KOPT-K1 (cell line): ENCODE measurements around the gene HVCN1.
A peak's percentile ranks its signal among the peaks of the same experiment; 100 is the strongest.
"Not testable (repeated sequence)": the region's sequence is repeated elsewhere in the genome, so short reads cannot be mapped to it uniquely, and the experiment has no call there.

Experiments used
- H3K27ac ChIP-seq: fragments of 200-600 bp; sonication (generic); 2 replicates; pipeline ENCODE4 v1.5.1; 2016; ENCODE audit warnings: antibody characterized with exemption, mild to moderate bottlenecking, low read depth, low read length; ENCODE audit not compliant: poor library complexity, severe bottlenecking
- H3K36me3 ChIP-seq: fragments of 200-600 bp; sonication (generic); 2 replicates; pipeline ENCODE4 v1.5.1; 2017; ENCODE audit warnings: antibody characterized with exemption, mild to moderate bottlenecking, low read length, moderate library complexity; ENCODE audit not compliant: insufficient read depth
- H3K9me3 ChIP-seq: fragments of 200-600 bp; sonication (generic); 2 replicates; pipeline ENCODE4 v1.5.1; 2017; ENCODE audit warnings: antibody characterized with exemption, low read length, mild to moderate bottlenecking; ENCODE audit not compliant: insufficient read depth, poor library complexity, severe bottlenecking

HVCN1 gene

DNA sequence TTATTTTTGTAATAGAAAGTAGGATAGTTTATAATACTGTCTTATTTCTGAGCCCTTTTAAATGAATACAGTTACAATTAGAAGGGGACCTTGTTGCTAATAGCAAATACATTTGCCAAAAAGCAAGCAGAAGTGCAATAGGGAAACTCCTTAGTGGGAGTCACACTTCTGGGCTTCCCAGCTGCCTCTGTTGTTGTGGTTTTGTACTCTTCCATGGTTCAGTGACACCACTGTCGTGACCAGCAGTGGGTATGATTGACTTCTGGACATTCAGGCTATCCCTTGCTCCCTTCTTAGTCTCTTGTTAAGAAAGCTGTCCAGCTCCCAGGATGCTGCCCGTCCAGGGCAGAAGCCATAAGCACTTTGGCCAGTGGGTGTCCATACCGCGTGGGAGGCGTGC lies 52.4 kb downstream of the HVCN1 start:
- Histone ChIP-seq H3K27ac (no peak overlapping the region), H3K36me3 (no peaks in the 10 kb centered on the region), H3K9me3 (no peaks in the 10 kb centered on the region)

GRCh38 chr12:110635055-110635454 lies 53.9 kb downstream of the HVCN1 start:
- Histone ChIP-seq H3K9me3 (no peaks in the 10 kb centered on the region), H3K36me3 (no peaks in the 10 kb centered on the region), H3K27ac (no peak overlapping the region)

DNA sequence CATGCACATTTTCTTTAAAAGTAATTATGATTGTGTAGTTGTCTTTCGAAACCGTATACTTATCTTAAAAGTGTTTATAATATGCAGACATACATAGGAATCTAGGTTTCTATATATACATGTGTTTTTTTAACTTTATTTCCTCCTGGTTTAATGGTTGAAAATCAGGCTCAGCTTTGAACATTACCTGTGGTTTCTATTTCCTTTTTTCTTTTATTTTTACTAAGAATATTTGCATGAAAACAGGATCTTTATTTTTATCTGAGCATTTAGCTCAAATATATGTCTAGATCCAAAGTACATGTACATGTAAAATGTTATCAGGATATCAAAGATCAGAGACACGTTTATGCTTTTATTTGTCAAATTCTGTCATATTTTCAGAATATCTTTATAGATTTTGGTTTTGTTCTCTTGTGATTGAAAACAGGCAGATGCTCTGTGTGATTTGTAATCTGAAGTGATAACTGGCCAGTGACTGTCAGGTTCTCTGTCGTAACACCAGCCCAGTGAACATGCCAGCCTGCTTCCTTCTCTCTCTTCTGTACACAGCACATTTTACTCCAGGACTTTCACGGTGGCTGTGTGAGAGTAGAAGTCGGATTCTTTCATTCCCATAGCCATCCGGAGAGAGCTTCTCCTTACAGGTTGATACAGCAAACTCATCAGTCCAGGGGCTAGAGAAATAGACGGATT lies 61.3 kb downstream of the HVCN1 start:
- Histone ChIP-seq H3K36me3 (no peaks in the 10 kb centered on the region), H3K9me3 (no peaks in the 10 kb centered on the region), H3K27ac (no peak overlapping the region)

DNA sequence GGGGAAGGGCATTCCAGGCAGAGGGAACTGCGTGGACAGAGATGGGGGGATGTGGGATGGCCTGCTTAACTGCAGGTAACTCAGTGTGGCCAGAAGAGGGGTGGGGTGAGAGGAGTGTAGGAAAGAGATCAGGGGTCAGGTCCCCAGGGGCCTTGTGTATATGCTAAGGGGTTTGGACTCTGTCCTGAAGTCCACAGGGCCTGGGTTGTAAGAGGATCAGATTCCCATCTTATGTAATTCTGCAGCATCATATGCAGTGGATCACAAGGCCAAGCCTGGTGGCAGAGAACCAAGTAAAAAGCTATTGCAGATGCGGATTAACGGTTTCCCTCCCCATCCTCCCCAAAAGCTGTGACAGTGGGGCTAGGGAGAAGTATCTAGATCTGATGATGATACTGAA lies 66.3 kb downstream of the HVCN1 start:
- Histone ChIP-seq H3K36me3 (no peaks in the 10 kb centered on the region), H3K27ac (no peak overlapping the region), H3K9me3 (no peaks in the 10 kb centered on the region)

DNA sequence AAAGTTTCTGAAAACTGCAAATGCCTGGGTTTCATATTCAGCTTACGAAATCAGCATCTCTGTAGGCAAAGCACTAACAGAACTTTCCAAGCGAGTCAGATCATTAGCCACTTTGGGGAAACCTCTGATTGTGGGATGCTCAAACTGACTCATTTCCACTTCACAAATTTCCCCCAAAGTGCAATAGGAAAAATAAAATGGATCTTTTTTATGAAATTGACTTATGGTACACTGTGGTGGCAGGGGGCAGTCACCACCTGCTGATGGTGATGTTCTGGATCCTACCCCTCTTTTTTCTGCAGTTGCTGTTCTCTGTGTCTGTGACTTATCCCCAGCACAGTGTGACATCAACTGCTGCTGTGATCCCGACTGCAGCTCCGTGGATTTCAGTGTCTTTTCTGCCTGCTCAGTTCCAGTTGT lies 69.4 kb downstream of the HVCN1 start:
- H3K36me3 ChIP-seq = no peaks in the 10 kb centered on the region
- H3K9me3 ChIP-seq = no peaks in the 10 kb centered on the region
- no peak overlapping the region for H3K27ac ChIP-seq

GRCh38 chr12:110616471-110617115 lies 72.3 kb downstream of the HVCN1 start:
- H3K36me3 ChIP-seq = no peaks in the 10 kb centered on the region
- H3K9me3 ChIP-seq = no peaks in the 10 kb centered on the region
- no peak overlapping the region for H3K27ac ChIP-seq

- no peak overlapping the region for H3K27ac ChIP-seq
- H3K36me3 ChIP-seq = no peaks in the 10 kb centered on the region
- no peaks in the 10 kb centered on the region for H3K9me3 ChIP-seq
Observed at GRCh38 chr12:110615171-110615570, 73.7 kb downstream of the HVCN1 start.

DNA sequence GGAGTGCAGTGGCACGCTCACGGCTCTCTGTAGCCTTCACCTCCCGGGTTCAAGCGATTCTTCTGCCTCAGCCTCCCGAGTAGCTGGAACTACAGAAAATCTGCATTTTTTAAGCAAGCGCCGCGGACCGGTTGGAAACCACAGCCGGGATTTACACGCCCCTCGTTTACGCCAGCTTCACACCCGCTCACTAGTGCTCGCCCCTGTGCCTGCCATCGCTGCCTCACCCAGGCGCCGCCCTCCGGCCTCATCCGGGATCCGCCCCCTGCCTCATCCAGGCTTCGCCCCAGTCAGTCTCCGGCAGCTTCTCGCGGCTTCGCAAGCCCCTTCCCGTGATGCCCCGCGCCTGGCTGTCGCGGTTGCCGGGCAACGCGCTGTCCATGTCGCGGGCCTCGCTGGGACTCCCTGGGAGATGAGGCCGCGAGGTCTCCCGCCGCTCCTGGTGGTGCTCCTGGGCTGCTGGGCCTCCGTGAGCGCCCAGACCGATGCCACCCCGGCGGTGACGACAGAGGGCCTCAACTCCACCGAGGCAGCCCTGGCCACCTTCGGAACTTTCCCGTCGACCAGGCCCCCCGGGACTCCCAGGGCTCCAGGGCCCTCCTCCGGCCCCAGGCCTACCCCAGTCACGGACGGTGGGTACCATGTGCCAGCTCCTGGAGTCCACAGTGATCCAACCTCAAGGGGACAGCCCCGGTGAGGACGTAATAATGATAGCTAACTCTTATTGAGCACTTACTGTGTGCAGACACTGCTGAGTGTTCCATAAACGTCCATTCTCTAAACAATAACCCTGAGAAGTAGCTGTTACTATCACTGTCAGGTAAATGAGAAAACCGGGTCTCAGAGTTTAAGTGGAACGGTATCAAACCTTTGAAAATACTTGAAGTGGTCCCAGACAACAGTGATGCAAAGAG lies 74.9 kb downstream of the HVCN1 start, which contains the start of gene TCTN1:
Gene TCTN1, plus strand, starts transcription at position 359 of the 914 bp plus-strand sequence. Its CDS starts 54 bp downstream, at position 413.
- Histone ChIP-seq H3K27ac (peak within 1 kb of the TSS; percentile 72), H3K36me3 (no peaks in the 10 kb centered on the region), H3K9me3 (no peaks in the 10 kb centered on the region)

- no peaks in the 10 kb centered on the region for H3K9me3 ChIP-seq
- H3K36me3 ChIP-seq = no peaks in the 10 kb centered on the region
- H3K27ac ChIP-seq = peak overlapping the region; percentile 72
Observed at GRCh38 chr12:110613071-110613770, 75.7 kb downstream of the HVCN1 start.

DNA sequence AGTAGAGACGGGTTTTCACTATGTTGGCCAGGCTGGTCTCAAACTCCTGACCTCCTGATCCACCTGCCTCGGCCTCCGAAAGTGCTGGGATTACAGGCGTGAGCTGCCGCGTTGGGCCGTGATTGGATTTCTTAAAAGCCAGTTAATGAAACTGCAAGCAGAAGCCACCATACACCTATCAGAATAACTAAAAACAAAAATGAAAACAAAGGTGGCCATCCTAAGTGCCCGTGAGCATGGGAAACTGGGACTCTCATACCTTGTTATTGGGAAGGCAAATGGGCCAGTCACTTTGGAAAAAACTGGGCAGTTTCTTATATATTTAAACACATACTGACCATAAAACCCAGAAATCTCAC lies 82.7 kb downstream of the HVCN1 start:
- no peak overlapping the region for H3K27ac ChIP-seq
- no peaks in the 10 kb centered on the region for H3K9me3 ChIP-seq
- H3K36me3 ChIP-seq = no peaks in the 10 kb centered on the region

GRCh38 chr12:110602085-110602814 lies 86.7 kb downstream of the HVCN1 start:
- H3K36me3 ChIP-seq, H3K27ac ChIP-seq, H3K9me3 ChIP-seq: not testable (repeated sequence)

DNA sequence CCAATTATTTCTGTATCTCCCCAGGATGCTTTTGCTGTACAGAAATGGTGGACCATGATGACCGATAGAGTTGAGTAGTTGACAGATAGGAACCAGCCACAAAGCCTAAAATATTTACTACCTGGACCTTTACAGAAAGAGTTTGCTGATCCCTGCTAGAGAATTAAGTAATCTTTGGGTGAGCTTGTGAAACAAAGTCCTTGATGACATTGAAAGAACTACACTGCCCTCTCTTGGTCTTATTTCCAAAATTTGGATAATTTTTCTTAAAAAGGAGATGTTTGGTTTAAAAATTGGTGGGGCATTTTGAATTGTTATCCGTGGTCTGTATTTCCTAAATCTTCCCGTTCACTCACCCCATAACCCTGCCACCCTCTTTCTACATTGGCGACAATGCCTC lies 88.7 kb downstream of the HVCN1 start:
- Histone ChIP-seq H3K9me3 (no peaks in the 10 kb centered on the region), H3K36me3 (no peaks in the 10 kb centered on the region), H3K27ac (no peak overlapping the region)

GRCh38 chr12:110599334-110599733 lies 89.6 kb downstream of the HVCN1 start:
- H3K9me3 ChIP-seq = no peaks in the 10 kb centered on the region
- H3K36me3 ChIP-seq = no peaks in the 10 kb centered on the region
- no peak overlapping the region for H3K27ac ChIP-seq
